Thyroid gland (tissue), 4 donors: ENCODE measurements around the gene MFAP4.

Experiments used
- POLR2A ChIP-seq, 2 donors: fragments of 450-650 bp; IDR thresholded peaks; one replicate each; pipeline ENCODE4 v1.6.1; 2017; ENCODE audit warnings: antibody characterized with exemption in 2 of 2, mild to moderate bottlenecking in 2 of 2, moderate library complexity in 1 of 2
- TF ChIP-seq, protein P1 (sequence below), 6 experiments: fragments of 200-600 bp in 3 of 6; fragments of 450-650 bp in 3 of 6; sonication (generic) in 3 of 6; IDR thresholded peaks; one replicate each; pipeline ENCODE4 v1.5.1; 2016 to 2019; ENCODE audit warnings: antibody characterized with exemption in 6 of 6, mild to moderate bottlenecking in 2 of 6, inconsistent platforms in 1 of 6, moderate library complexity in 1 of 6

DNA sequence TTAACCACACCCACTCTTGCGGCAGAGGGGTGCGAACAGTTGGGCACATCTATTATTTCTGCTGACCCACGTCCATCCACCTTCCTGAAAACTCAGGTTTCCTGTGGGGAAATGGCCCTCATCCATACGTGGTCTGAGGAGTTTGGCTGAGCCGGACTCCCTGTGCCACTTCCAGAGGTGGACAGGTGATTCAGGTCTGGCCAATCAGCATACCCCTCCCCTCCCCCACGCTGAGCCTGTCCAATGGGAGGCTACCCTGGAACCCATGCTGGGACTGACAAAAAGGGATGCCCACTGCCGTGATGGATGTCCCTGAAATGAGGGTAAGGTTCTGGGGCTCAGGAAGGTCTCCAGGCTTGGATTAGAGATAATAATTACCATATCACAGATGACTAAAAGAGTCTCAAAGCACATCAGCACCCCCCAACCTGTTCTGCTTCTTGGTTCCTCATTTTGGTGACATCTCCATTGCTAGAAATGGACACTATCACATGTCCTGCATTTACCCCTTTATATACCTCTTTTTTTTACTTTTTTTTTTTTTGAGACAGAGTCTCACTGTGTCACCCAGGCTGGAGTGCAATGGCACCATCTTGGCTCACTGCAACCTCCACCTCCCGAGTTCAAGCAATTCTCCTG lies 14.0 kb downstream of the MFAP4 start:
- TF ChIP-seq, protein P1, sequence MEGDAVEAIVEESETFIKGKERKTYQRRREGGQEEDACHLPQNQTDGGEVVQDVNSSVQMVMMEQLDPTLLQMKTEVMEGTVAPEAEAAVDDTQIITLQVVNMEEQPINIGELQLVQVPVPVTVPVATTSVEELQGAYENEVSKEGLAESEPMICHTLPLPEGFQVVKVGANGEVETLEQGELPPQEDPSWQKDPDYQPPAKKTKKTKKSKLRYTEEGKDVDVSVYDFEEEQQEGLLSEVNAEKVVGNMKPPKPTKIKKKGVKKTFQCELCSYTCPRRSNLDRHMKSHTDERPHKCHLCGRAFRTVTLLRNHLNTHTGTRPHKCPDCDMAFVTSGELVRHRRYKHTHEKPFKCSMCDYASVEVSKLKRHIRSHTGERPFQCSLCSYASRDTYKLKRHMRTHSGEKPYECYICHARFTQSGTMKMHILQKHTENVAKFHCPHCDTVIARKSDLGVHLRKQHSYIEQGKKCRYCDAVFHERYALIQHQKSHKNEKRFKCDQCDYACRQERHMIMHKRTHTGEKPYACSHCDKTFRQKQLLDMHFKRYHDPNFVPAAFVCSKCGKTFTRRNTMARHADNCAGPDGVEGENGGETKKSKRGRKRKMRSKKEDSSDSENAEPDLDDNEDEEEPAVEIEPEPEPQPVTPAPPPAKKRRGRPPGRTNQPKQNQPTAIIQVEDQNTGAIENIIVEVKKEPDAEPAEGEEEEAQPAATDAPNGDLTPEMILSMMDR (IDR thresholded peaks at IDR 0.05): no peak
- TF ChIP-seq POLR2A (IDR thresholded peaks at IDR 0.05): no peak
